CD4-positive, alpha-beta T cell treated with Interleukin-4 for 1 hour (primary cell): ENCODE measurements around the gene PDE4D.

Experiments
- DNase-seq, 2 donors: peaks; one replicate each; pipeline ENCODE4 v3.0.0-alpha.2; 2020 to 2022

The PDE4D gene

GRCh38 chr5:59732301-59732700 is 161.2 kb downstream of the PDE4D start:
- no peak for DNase-seq

- DNase-seq = no peak
These were observed 161.7 kb downstream of the PDE4D start for GRCh38 chr5:59731809-59732208.

- no peak for DNase-seq
These were observed 163.7 kb downstream of the PDE4D start for GRCh38 chr5:59729820-59730219.

- no peak for DNase-seq
These were observed 164.2 kb downstream of the PDE4D start for GRCh38 chr5:59729357-59729756.

- no peak for DNase-seq
These were observed 165.2 kb downstream of the PDE4D start for GRCh38 chr5:59728356-59728755.

GRCh38 chr5:59727186-59727585 is 166.3 kb downstream of the PDE4D start:
- DNase-seq = no peak

- DNase-seq = no peak
These were observed 168.1 kb downstream of the PDE4D start for GRCh38 chr5:59725392-59725767.

- DNase-seq = no peak
These were observed 168.8 kb downstream of the PDE4D start for GRCh38 chr5:59724482-59725391.

GRCh38 chr5:59722874-59723273 is 170.7 kb downstream of the PDE4D start:
- no peak for DNase-seq

GRCh38 chr5:59721741-59722140 is 171.8 kb downstream of the PDE4D start:
- no peak for DNase-seq

- no peak for DNase-seq
These were observed 173.5 kb downstream of the PDE4D start for GRCh38 chr5:59720063-59720462.

- no peak for DNase-seq
These were observed 176.5 kb downstream of the PDE4D start for GRCh38 chr5:59716966-59717500.

- DNase-seq = no peak
These were observed 177.5 kb downstream of the PDE4D start for GRCh38 chr5:59716029-59716428.

GRCh38 chr5:59715228-59715627 is 178.3 kb downstream of the PDE4D start:
- DNase-seq = no peak

GRCh38 chr5:59713498-59713844 is 180.1 kb downstream of the PDE4D start:
- no peak for DNase-seq

GRCh38 chr5:59712836-59713497 is 180.6 kb downstream of the PDE4D start:
- peak in 1 of 2 donors; percentile 9 for DNase-seq

GRCh38 chr5:59711310-59711709 is 182.2 kb downstream of the PDE4D start:
- DNase-seq = no peak

GRCh38 chr5:59709846-59710245 is 183.7 kb downstream of the PDE4D start:
- DNase-seq = no peak

GRCh38 chr5:59709346-59709821 is 184.1 kb downstream of the PDE4D start:
- no peak for DNase-seq

- DNase-seq = no peak
These were observed 188.6 kb downstream of the PDE4D start for GRCh38 chr5:59704936-59705335.

GRCh38 chr5:59703789-59704188 is 189.7 kb downstream of the PDE4D start:
- no peak for DNase-seq

GRCh38 chr5:59698207-59699178 is 195.0 kb downstream of the PDE4D start:
- no peak for DNase-seq

- DNase-seq = no peak
These were observed 199.1 kb downstream of the PDE4D start for GRCh38 chr5:59694411-59694810.
